GM19043 (cell line): Measurements from ENCODE around the gene MICAL2.

Source experiments
- ATAC-seq: cut with Tn5 transposase; IDR thresholded peaks from one replicate; pipeline ENCODE4 v1.9.1; 2021; ENCODE audit warnings: low read depth; ENCODE audit not compliant: unreplicated experiment

Gene MICAL2

GRCh38 chr11:12291313-12291712, 180.9 kb downstream of the MICAL2 start:
- ATAC-seq = no peak

- ATAC-seq = no peak
These were observed 181.4 kb downstream of the MICAL2 start for GRCh38 chr11:12291766-12292165.

GRCh38 chr11:12292766-12293165, 182.4 kb downstream of the MICAL2 start:
- no peak for ATAC-seq

GRCh38 chr11:12293486-12293885, 183.1 kb downstream of the MICAL2 start:
- no peak for ATAC-seq

- ATAC-seq = no peak
These were observed 184.2 kb downstream of the MICAL2 start for GRCh38 chr11:12294613-12295012.

- ATAC-seq = no peak
These were observed 185.6 kb downstream of the MICAL2 start for GRCh38 chr11:12295943-12296342.

- no peak for ATAC-seq
These were observed 188.2 kb downstream of the MICAL2 start for GRCh38 chr11:12298610-12299009.

GRCh38 chr11:12301379-12301778, 191.0 kb downstream of the MICAL2 start:
- no peak for ATAC-seq

- no peak for ATAC-seq
These were observed 193.2 kb downstream of the MICAL2 start for GRCh38 chr11:12303421-12304149.

GRCh38 chr11:12306830-12307229, 196.4 kb downstream of the MICAL2 start:
- no peak for ATAC-seq

GRCh38 chr11:12312132-12312531, 201.7 kb downstream of the MICAL2 start:
- ATAC-seq = no peak
